AG04450 (cell line): ENCODE data around the gene PITPNM3. TPM values are rescaled to one million over a fixed set of nuclear protein-coding genes. Genes with fewer than 3 reads are reported as not detected.

Source experiments
- CTCF ChIA-PET: fragments of 300-600, 350-600 bp; formaldehyde crosslinking; extraction: SDS; loops from one replicate; lab custom pipeline; 2022; ENCODE audit warnings: antibody characterized with exemption, inconsistent platforms; lab: Charles Lee
- POLR2A ChIA-PET: fragments of 350-600 bp; formaldehyde crosslinking; extraction: SDS; loops from one replicate; lab custom pipeline; 2021; ENCODE audit warnings: antibody characterized with exemption, inconsistent platforms; lab: Yijun Ruan, JAX
- DNase-seq: peaks from one replicate; pipeline ENCODE4 v3.0.0-alpha.2; 2011; ENCODE audit warnings: low read depth, low spot score
- H3K27ac ChIP-seq: one replicate; pipeline ENCODE4 v1.5.1; 2012; ENCODE audit warnings: low read depth, low read length, control low read depth
- H3K27me3 ChIP-seq: one replicate; pipeline ENCODE4 v1.6.0; 2012; ENCODE audit warnings: low read length; ENCODE audit not compliant: control insufficient read depth, insufficient read depth
- H3K4me3 ChIP-seq: 2 replicates; pipeline ENCODE4 v1.5.1; 2011; ENCODE audit warnings: mild to moderate bottlenecking, low read depth, low read length, control low read depth
- H3K9me3 ChIP-seq: 2 replicates; pipeline ENCODE4 v1.5.1; 2012; ENCODE audit warnings: low read length; ENCODE audit not compliant: control insufficient read depth, insufficient read depth
- CTCF ChIP-seq: IDR thresholded peaks from 2 replicates; pipeline ENCODE4 v1.5.1; 2011; ENCODE audit warnings: low read depth, low read length, control low read depth, inconsistent platforms
- polyA plus RNA-seq: library from polyadenylated mRNA; depleted of rRNA; stranded (reverse); fragments of >200 nt; gene quantifications from 2 replicates; pipeline ENCODE4 v1.2.3, GENCODE V29; 2011

PITPNM3 gene
- polyA plus RNA-seq, 1 experiment: 0.38 TPM

DNA sequence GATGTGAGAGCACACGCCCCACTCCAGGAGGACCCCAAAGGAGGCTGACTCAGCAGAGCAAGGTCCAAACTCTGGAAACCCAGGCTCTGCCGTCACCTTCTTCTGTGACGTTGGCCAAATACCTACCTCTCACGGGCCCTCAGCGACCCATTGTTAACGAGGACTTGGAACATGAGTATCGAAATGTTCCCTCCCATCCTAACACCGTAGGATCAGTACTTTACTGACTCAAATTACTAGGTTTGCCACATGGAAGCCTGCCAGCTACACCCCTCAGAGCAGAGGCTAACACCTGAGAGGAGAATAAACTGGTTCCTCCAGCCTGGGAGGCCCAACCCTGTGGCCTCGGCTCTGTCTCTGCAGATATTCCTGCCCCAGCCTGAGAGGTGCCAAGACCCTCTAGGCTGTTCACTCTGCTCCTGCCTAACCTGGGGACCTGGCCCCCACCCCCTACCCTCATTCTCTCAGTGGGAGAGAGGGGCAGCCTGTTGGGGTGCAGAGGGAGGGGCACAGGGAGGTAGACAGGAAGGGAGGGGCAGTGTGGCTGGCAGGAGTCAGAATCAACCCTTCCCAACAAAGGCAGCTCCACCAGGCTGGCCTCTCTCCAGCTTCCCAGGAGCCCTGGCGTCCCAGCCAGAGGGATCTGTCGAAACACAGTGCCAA lies 4.4 kb downstream of the PITPNM3 start:
- no peak for TF ChIP-seq CTCF
- CTCF ChIA-PET: no interaction called here
- POLR2A ChIA-PET: no interaction called here
- Histone ChIP-seq H3K4me3 (no peak overlapping the region), H3K9me3 (no peaks in the 10 kb centered on the region; the same call in 1 of the 2 replicates), H3K27ac (no peak overlapping the region), H3K27me3 (peaks cover 21% of the 10 kb centered on the region)
- DNase-seq: no peak

DNA sequence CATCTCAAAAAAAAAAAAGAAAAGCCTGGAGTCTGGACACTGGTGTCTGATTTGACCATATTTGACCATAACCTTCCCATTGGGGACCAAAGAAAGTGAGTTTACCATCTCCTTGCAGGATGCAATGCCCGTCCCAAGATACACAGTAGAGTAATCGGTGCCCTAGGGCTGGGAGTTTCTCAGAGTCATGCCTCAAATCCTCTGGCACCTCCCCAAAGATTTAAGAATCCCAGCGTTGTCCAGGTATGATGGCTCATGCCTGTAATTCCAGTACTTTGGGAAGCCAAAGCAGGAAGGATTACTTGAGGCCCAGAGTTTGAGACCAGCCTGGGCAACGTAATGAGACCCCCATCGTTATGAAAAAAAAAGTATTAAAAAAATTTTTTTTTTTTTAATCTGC lies 5.0 kb downstream of the PITPNM3 start:
- no peak for TF ChIP-seq CTCF
- no peaks in the 10 kb centered on the region; the same call in 1 of the 2 replicates for H3K9me3 ChIP-seq
- H3K27ac ChIP-seq: no peak overlapping the region
- no peak overlapping the region for H3K4me3 ChIP-seq
- ChIA-PET CTCF (no interaction called here), POLR2A (no interaction called here)
- H3K27me3 ChIP-seq: peaks cover 17% of the 10 kb centered on the region
- DNase-seq: no peak

DNA sequence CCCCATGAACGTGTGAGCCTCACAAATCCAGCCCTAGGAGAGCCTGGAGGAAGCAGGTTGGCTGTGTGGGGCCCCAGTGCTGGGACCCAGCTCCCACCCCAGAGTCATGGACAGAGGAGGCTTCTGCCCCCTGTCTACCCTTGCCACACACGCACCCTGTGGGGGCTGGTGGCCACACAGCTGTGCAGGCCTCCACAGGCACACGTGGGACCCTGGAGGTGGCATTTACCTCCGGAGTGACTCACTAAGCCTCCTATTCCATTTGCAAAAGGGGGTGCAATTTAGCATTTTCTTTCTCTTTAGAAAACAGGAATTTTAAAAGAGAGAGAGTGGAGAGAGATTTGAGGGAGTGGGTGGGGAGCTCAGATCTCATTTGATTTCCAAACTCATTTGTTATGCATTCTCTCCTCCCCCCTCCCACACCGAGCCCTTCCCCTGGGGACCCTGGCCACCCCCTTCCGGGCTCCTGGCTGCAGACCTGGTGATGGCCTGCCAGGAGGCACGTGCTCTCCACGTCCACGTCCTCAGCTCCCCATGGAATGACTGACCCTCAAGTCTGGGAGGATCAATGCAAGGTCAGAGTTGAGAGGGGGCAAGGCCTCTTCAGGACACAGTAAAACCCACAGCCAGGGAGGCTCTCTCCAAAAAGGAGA lies 6.8 kb downstream of the PITPNM3 start:
- H3K27me3 ChIP-seq: peaks cover 7% of the 10 kb centered on the region
- ChIA-PET CTCF (no interaction called here), POLR2A (no interaction called here)
- H3K4me3 ChIP-seq: no peak overlapping the region
- no peak overlapping the region for H3K27ac ChIP-seq
- DNase-seq: no peak
- H3K9me3 ChIP-seq: no peaks in the 10 kb centered on the region
- TF ChIP-seq CTCF: no peak

DNA sequence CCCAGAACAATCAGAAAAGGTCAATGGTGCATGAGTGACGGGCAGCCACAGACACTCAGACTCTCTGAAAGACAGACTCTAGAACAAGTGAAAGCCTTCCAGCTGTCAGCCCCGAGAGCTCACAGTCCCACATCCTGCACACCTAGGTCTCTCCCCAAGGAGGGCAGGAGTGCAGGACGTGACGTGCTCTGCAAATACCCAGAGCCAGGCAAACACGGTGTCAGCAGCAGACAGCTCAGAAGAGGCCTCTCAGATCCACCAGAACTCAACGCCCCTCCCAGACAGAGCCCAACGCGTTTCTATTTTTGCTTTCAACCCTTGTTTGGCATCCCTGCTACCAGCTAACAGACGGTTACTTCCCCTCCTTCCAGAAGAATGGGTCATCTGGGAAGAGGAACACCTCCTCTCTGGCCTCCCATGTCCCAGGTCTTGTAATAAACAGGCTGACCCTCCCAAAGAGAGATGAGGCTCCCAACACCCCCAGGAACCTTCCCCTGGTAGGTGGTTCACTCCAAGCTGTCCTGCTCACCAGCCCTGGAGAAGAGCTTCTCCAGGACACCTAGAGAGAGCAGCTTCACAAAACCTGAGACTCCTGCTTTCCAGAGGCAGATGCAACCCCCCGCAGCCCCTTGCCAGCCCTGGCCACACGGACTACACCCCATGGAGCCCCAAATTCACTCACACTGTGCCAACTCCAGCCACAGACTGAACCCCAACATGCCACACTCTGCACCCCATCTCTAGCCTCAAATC lies 7.6 kb downstream of the PITPNM3 start:
- DNase-seq: no peak
- H3K9me3 ChIP-seq: no peaks in the 10 kb centered on the region
- no peak overlapping the region for H3K27ac ChIP-seq
- no peak for TF ChIP-seq CTCF
- no peak overlapping the region for H3K4me3 ChIP-seq
- CTCF ChIA-PET: no interaction called here
- peaks cover 7% of the 10 kb centered on the region for H3K27me3 ChIP-seq
- POLR2A ChIA-PET: no interaction called here

- Histone ChIP-seq H3K27me3 (peaks cover 9% of the 10 kb centered on the region), H3K4me3 (no peak overlapping the region), H3K27ac (no peak overlapping the region), H3K9me3 (no peaks in the 10 kb centered on the region)
- TF ChIP-seq CTCF: no peak
- ChIA-PET CTCF (no interaction called here), POLR2A (no interaction called here)
- no peak for DNase-seq
Measured at GRCh38 chr17:6548034-6548433, 8.3 kb downstream of the PITPNM3 start.
